Subcutaneous abdominal adipose tissue (tissue), 5 donors: ENCODE data around the gene SORCS3.

Experiments used
- H3K27ac ChIP-seq: one replicate; pipeline ENCODE4 v1.7.0; 2013; ENCODE audit warnings: low read depth, mild to moderate bottlenecking, inconsistent platforms, low read length, moderate library complexity
- H3K27me3 ChIP-seq, 5 donors: one replicate each; pipeline ENCODE4 v1.7.0; 2013; ENCODE audit warnings: low read length in 5 of 5, inconsistent platforms in 1 of 5; ENCODE audit not compliant: control insufficient read depth in 5 of 5, insufficient read depth in 4 of 5
- H3K36me3 ChIP-seq, 5 donors: one replicate each; pipeline ENCODE4 v1.7.0; 2013; ENCODE audit warnings: low read length in 5 of 5; ENCODE audit not compliant: control insufficient read depth in 5 of 5, insufficient read depth in 5 of 5
- H3K4me1 ChIP-seq, 5 donors: one replicate each; pipeline ENCODE4 v1.7.0; 2013; ENCODE audit warnings: low read length in 5 of 5, mild to moderate bottlenecking in 3 of 5, moderate library complexity in 1 of 5; ENCODE audit not compliant: control insufficient read depth in 5 of 5, insufficient read depth in 5 of 5
- H3K4me3 ChIP-seq, 5 donors: one replicate each; pipeline ENCODE4 v1.7.0; 2013; ENCODE audit warnings: low read length in 5 of 5, low read depth in 1 of 5
- H3K9ac ChIP-seq, 5 donors: one replicate each; pipeline ENCODE4 v1.7.0; 2013; ENCODE audit warnings: low read length in 5 of 5, mild to moderate bottlenecking in 4 of 5, moderate library complexity in 3 of 5
- H3K9me3 ChIP-seq, 5 donors: one replicate each; pipeline ENCODE4 v1.7.0; 2013; ENCODE audit warnings: low read length in 5 of 5; ENCODE audit not compliant: control insufficient read depth in 5 of 5
- donor health status: healthy.
- donor health status: healthy.
- donor health status: healthy.
- donor health status: healthy.
- donor health status: healthy.

Gene SORCS3

GRCh38 chr10:104766341-104766740 is 125.3 kb downstream of the SORCS3 start:
- peaks cover 0 to 3% (median 0%) of the 10 kb centered on the region in 5 donors for H3K27me3 ChIP-seq
- no peak overlapping the region for H3K4me3 ChIP-seq
- H3K4me1 ChIP-seq: no peaks in the 10 kb centered on the region
- no peak overlapping the region for H3K9ac ChIP-seq
- H3K36me3 ChIP-seq: no peaks in the 10 kb centered on the region
- H3K27ac ChIP-seq: no peak overlapping the region
- H3K9me3 ChIP-seq: no peaks in the 10 kb centered on the region

- H3K4me1 ChIP-seq: no peaks in the 10 kb centered on the region
- peaks cover 0 to 3% (median 0%) of the 10 kb centered on the region in 5 donors for H3K27me3 ChIP-seq
- H3K9ac ChIP-seq: no peak overlapping the region
- no peaks in the 10 kb centered on the region for H3K36me3 ChIP-seq
- H3K9me3 ChIP-seq: no peaks in the 10 kb centered on the region
- H3K4me3 ChIP-seq: no peak overlapping the region
- no peak overlapping the region for H3K27ac ChIP-seq
Observed at GRCh38 chr10:104767282-104767681, 126.2 kb downstream of the SORCS3 start.

GRCh38 chr10:104767745-104768144 is 126.7 kb downstream of the SORCS3 start:
- Histone ChIP-seq H3K27ac (no peak overlapping the region), H3K36me3 (no peaks in the 10 kb centered on the region), H3K4me1 (no peaks in the 10 kb centered on the region), H3K27me3 (peaks cover 0 to 3% (median 0%) of the 10 kb centered on the region in 5 donors), H3K4me3 (no peak overlapping the region), H3K9me3 (no peaks in the 10 kb centered on the region), H3K9ac (no peak overlapping the region)

GRCh38 chr10:104773105-104773504 is 132.0 kb downstream of the SORCS3 start:
- Histone ChIP-seq H3K4me3 (no peak overlapping the region), H3K27ac (no peak overlapping the region), H3K9ac (no peak overlapping the region), H3K9me3 (no peaks in the 10 kb centered on the region), H3K36me3 (no peaks in the 10 kb centered on the region), H3K27me3 (peaks cover 0 to 3% (median 0%) of the 10 kb centered on the region in 5 donors), H3K4me1 (no peaks in the 10 kb centered on the region)

GRCh38 chr10:104774234-104774633 is 133.1 kb downstream of the SORCS3 start:
- Histone ChIP-seq H3K36me3 (no peaks in the 10 kb centered on the region), H3K9me3 (no peaks in the 10 kb centered on the region), H3K9ac (no peak overlapping the region), H3K4me3 (no peak overlapping the region), H3K4me1 (no peaks in the 10 kb centered on the region), H3K27me3 (peaks cover 0 to 3% (median 0%) of the 10 kb centered on the region in 5 donors), H3K27ac (no peak overlapping the region)

- no peaks in the 10 kb centered on the region for H3K36me3 ChIP-seq
- H3K9ac ChIP-seq: no peak overlapping the region
- no peaks in the 10 kb centered on the region for H3K4me1 ChIP-seq
- H3K27me3 ChIP-seq: peaks cover 0 to 3% (median 0%) of the 10 kb centered on the region in 5 donors
- no peak overlapping the region for H3K27ac ChIP-seq
- no peak overlapping the region for H3K4me3 ChIP-seq
- H3K9me3 ChIP-seq: no peaks in the 10 kb centered on the region
Observed at GRCh38 chr10:104777086-104777799, 136.2 kb downstream of the SORCS3 start.

GRCh38 chr10:104778371-104778770 is 137.3 kb downstream of the SORCS3 start:
- Histone ChIP-seq H3K36me3 (no peaks in the 10 kb centered on the region), H3K27me3 (peaks cover 0 to 3% (median 0%) of the 10 kb centered on the region in 5 donors), H3K9ac (no peak overlapping the region), H3K27ac (no peak overlapping the region), H3K4me1 (no peaks in the 10 kb centered on the region), H3K9me3 (no peaks in the 10 kb centered on the region), H3K4me3 (no peak overlapping the region)

- no peak overlapping the region for H3K4me3 ChIP-seq
- no peak overlapping the region for H3K9ac ChIP-seq
- peaks cover 0 to 3% (median 0%) of the 10 kb centered on the region in 5 donors for H3K27me3 ChIP-seq
- no peaks in the 10 kb centered on the region for H3K36me3 ChIP-seq
- H3K27ac ChIP-seq: no peak overlapping the region
- H3K4me1 ChIP-seq: no peaks in the 10 kb centered on the region
- H3K9me3 ChIP-seq: no peaks in the 10 kb centered on the region
Observed at GRCh38 chr10:104779701-104780100, 138.6 kb downstream of the SORCS3 start.

GRCh38 chr10:104780165-104780564 is 139.1 kb downstream of the SORCS3 start:
- Histone ChIP-seq H3K27ac (no peak overlapping the region), H3K9ac (no peak overlapping the region), H3K9me3 (no peaks in the 10 kb centered on the region), H3K36me3 (no peaks in the 10 kb centered on the region), H3K4me3 (no peak overlapping the region), H3K27me3 (peaks cover 0 to 3% (median 0%) of the 10 kb centered on the region in 5 donors), H3K4me1 (no peaks in the 10 kb centered on the region)

- no peaks in the 10 kb centered on the region for H3K4me1 ChIP-seq
Observed at GRCh38 chr10:104780946-104781595, 140.0 kb downstream of the SORCS3 start.

More at GRCh38 chr10:104780946-104781595, 140.0 kb downstream of the SORCS3 start:
- no peak overlapping the region for H3K27ac ChIP-seq
- H3K9ac ChIP-seq: no peak overlapping the region
- no peaks in the 10 kb centered on the region for H3K36me3 ChIP-seq
- peaks cover 0 to 3% (median 0%) of the 10 kb centered on the region in 5 donors for H3K27me3 ChIP-seq
- no peaks in the 10 kb centered on the region for H3K9me3 ChIP-seq
- H3K4me3 ChIP-seq: no peak overlapping the region
